Adipocyte (in vitro differentiated cells): ENCODE measurements around the gene MZT2A.
"Not testable (repeated sequence)": the region's sequence is repeated elsewhere in the genome, so short reads cannot be mapped to it uniquely, and the experiment has no call there.

Experiments used
- DNase-seq: peaks from one replicate; pipeline ENCODE4 v3.0.0-alpha.2; 2015; ENCODE audit warnings: low read depth
- H3K27me3 ChIP-seq: replicated peaks from 2 replicates; pipeline ENCODE4 v1.7.0; 2013; ENCODE audit warnings: mild to moderate bottlenecking, low read length, moderate library complexity; ENCODE audit not compliant: control insufficient read depth, insufficient read depth
- H3K36me3 ChIP-seq: 2 replicates; pipeline ENCODE4 v1.7.0; 2013; ENCODE audit warnings: low read length, mild to moderate bottlenecking, moderate library complexity; ENCODE audit not compliant: control insufficient read depth, insufficient read depth, severe bottlenecking
- H3K4me1 ChIP-seq: 2 replicates; pipeline ENCODE4 v1.7.0; 2013; ENCODE audit warnings: mild to moderate bottlenecking, low read length, moderate library complexity; ENCODE audit not compliant: control insufficient read depth, insufficient read depth
- H3K4me3 ChIP-seq: 2 replicates; pipeline ENCODE4 v1.7.0; 2013; ENCODE audit warnings: mild to moderate bottlenecking, low read length, moderate library complexity
- H3K9ac ChIP-seq: 2 replicates; pipeline ENCODE4 v1.7.0; 2013; ENCODE audit warnings: mild to moderate bottlenecking, low read length, moderate library complexity
- H3K9me3 ChIP-seq: 2 replicates; pipeline ENCODE4 v1.7.0; 2013; ENCODE audit warnings: mild to moderate bottlenecking, low read length, moderate library complexity; ENCODE audit not compliant: control insufficient read depth

The MZT2A gene

GRCh38 chr2:131473266-131473665 lies 18.9 kb downstream of the MZT2A start:
- not testable (repeated sequence) for H3K9me3 ChIP-seq, H3K4me1 ChIP-seq, H3K27me3 ChIP-seq, H3K9ac ChIP-seq, H3K4me3 ChIP-seq, H3K36me3 ChIP-seq, DNase-seq

- DNase-seq, H3K4me3 ChIP-seq, H3K9ac ChIP-seq, H3K36me3 ChIP-seq, H3K4me1 ChIP-seq, H3K27me3 ChIP-seq, H3K9me3 ChIP-seq: not testable (repeated sequence)
These were observed 20.6 kb downstream of the MZT2A start for GRCh38 chr2:131471624-131472023.

- not testable (repeated sequence) for H3K27me3 ChIP-seq, H3K4me3 ChIP-seq, H3K4me1 ChIP-seq, H3K9me3 ChIP-seq, H3K36me3 ChIP-seq, H3K9ac ChIP-seq, DNase-seq
These were observed 21.3 kb downstream of the MZT2A start for GRCh38 chr2:131470944-131471343.

- not testable (repeated sequence) for H3K9ac ChIP-seq, H3K27me3 ChIP-seq, H3K9me3 ChIP-seq, H3K4me3 ChIP-seq, H3K36me3 ChIP-seq, DNase-seq, H3K4me1 ChIP-seq
These were observed 24.5 kb downstream of the MZT2A start for GRCh38 chr2:131467722-131468121.

- DNase-seq, H3K9me3 ChIP-seq, H3K4me1 ChIP-seq, H3K4me3 ChIP-seq, H3K27me3 ChIP-seq, H3K36me3 ChIP-seq, H3K9ac ChIP-seq: not testable (repeated sequence)
These were observed 37.3 kb downstream of the MZT2A start for GRCh38 chr2:131454914-131455313.

GRCh38 chr2:131451265-131451949 lies 40.8 kb downstream of the MZT2A start:
- not testable (repeated sequence) for H3K4me3 ChIP-seq, DNase-seq, H3K4me1 ChIP-seq, H3K9ac ChIP-seq, H3K9me3 ChIP-seq, H3K36me3 ChIP-seq, H3K27me3 ChIP-seq

- H3K36me3 ChIP-seq, H3K9ac ChIP-seq, H3K27me3 ChIP-seq, H3K9me3 ChIP-seq, H3K4me1 ChIP-seq, H3K4me3 ChIP-seq, DNase-seq: not testable (repeated sequence)
These were observed 44.2 kb downstream of the MZT2A start for GRCh38 chr2:131447981-131448380.

GRCh38 chr2:131445896-131446295 lies 46.3 kb downstream of the MZT2A start:
- Histone ChIP-seq H3K9me3 (no peaks in the 10 kb centered on the region), H3K4me1 (no peaks in the 10 kb centered on the region), H3K9ac (no peak overlapping the region), H3K27me3 (peaks cover 4% of the 10 kb centered on the region), H3K4me3 (no peak overlapping the region), H3K36me3 (no peaks in the 10 kb centered on the region)
- DNase-seq = no peak

GRCh38 chr2:131445515-131445797 lies 46.7 kb downstream of the MZT2A start:
- DNase-seq, H3K4me1 ChIP-seq, H3K4me3 ChIP-seq, H3K36me3 ChIP-seq, H3K9me3 ChIP-seq, H3K27me3 ChIP-seq, H3K9ac ChIP-seq: not testable (repeated sequence)

- H3K9me3 ChIP-seq, H3K9ac ChIP-seq, H3K27me3 ChIP-seq, H3K4me3 ChIP-seq, H3K4me1 ChIP-seq, DNase-seq, H3K36me3 ChIP-seq: not testable (repeated sequence)
These were observed 47.3 kb downstream of the MZT2A start for GRCh38 chr2:131444736-131445514.

GRCh38 chr2:131440742-131441468 lies 51.3 kb downstream of the MZT2A start:
- not testable (repeated sequence) for H3K9me3 ChIP-seq, H3K4me1 ChIP-seq, H3K36me3 ChIP-seq, DNase-seq, H3K27me3 ChIP-seq, H3K4me3 ChIP-seq, H3K9ac ChIP-seq
